GM12872 (cell line): ENCODE measurements around the gene DNAJC5G.
A peak's percentile ranks its signal among the peaks of the same experiment; 100 is the strongest.

ENCODE experiments used
- CTCF ChIP-seq: IDR thresholded peaks from 3 replicates; pipeline ENCODE4 v1.5.1; 2011; ENCODE audit warnings: low read depth, mild to moderate bottlenecking, low read length, moderate library complexity; ENCODE audit not compliant: insufficient read depth

Gene DNAJC5G

GRCh38 chr2:27290549-27290948 lies 15.3 kb downstream of the DNAJC5G start:
- TF ChIP-seq CTCF = no peak

- no peak for TF ChIP-seq CTCF
Observed at GRCh38 chr2:27291865-27292264, 16.6 kb downstream of the DNAJC5G start.

GRCh38 chr2:27294928-27295327 lies 19.7 kb downstream of the DNAJC5G start:
- TF ChIP-seq CTCF = no peak

GRCh38 chr2:27296481-27296880 lies 21.2 kb downstream of the DNAJC5G start:
- TF ChIP-seq CTCF = no peak

GRCh38 chr2:27297195-27297594 lies 22.0 kb downstream of the DNAJC5G start:
- no peak for TF ChIP-seq CTCF

GRCh38 chr2:27298391-27299080 lies 23.3 kb downstream of the DNAJC5G start:
- TF ChIP-seq CTCF = no peak

GRCh38 chr2:27303093-27304025 lies 28.1 kb downstream of the DNAJC5G start:
- peak; percentile 70 for TF ChIP-seq CTCF
